Chondrocyte (in vitro differentiated cells): ENCODE measurements around the gene LSM14B. TPM values are rescaled to one million over a fixed set of nuclear protein-coding genes. Genes with fewer than 3 reads are reported as not detected.

Experiments used
- DNase-seq: peaks from one replicate; pipeline ENCODE4 v3.0.0; 2021; ENCODE audit warnings: mixed read lengths, low spot score
- H3K27ac Mint-ChIP-seq: one replicate; pipeline ENCODE4 v1.8.0; 2021; ENCODE audit warnings: mild to moderate bottlenecking, moderate library complexity, mixed read lengths; ENCODE audit not compliant: unreplicated experiment
- H3K27me3 Mint-ChIP-seq: 2 replicates; pipeline ENCODE4 v1.8.0; 2021; ENCODE audit warnings: low read depth, mixed read lengths
- H3K36me3 Mint-ChIP-seq: 2 replicates; pipeline ENCODE4 v1.8.0; 2021; ENCODE audit warnings: low read depth, mixed read lengths
- H3K4me1 Mint-ChIP-seq: 2 replicates; pipeline ENCODE4 v1.8.0; 2021; ENCODE audit warnings: low read depth, mild to moderate bottlenecking, mixed read lengths
- H3K4me3 Mint-ChIP-seq: one replicate; pipeline ENCODE4 v1.8.0; 2021; ENCODE audit warnings: mild to moderate bottlenecking, moderate library complexity, mixed read lengths; ENCODE audit not compliant: unreplicated experiment
- H3K9me3 Mint-ChIP-seq: 2 replicates; pipeline ENCODE4 v1.8.0; 2021; ENCODE audit warnings: low read depth, mixed read lengths
- total RNA-seq: library from RNA; stranded (reverse); gene quantifications from 3 replicates; pipeline ENCODE4 v1.2.1, GENCODE V29; 2021
- TF ChIP-seq, protein P1 (sequence below): fragments of 200-600 bp; sonication (generic); IDR thresholded peaks from 2 replicates; pipeline ENCODE4 v1.5.0; 2021; ENCODE audit warnings: antibody characterized with exemption, mild to moderate bottlenecking, moderate library complexity

Gene LSM14B
- total RNA-seq, 1 donor from 2014 or later = 48.6 TPM

DNA sequence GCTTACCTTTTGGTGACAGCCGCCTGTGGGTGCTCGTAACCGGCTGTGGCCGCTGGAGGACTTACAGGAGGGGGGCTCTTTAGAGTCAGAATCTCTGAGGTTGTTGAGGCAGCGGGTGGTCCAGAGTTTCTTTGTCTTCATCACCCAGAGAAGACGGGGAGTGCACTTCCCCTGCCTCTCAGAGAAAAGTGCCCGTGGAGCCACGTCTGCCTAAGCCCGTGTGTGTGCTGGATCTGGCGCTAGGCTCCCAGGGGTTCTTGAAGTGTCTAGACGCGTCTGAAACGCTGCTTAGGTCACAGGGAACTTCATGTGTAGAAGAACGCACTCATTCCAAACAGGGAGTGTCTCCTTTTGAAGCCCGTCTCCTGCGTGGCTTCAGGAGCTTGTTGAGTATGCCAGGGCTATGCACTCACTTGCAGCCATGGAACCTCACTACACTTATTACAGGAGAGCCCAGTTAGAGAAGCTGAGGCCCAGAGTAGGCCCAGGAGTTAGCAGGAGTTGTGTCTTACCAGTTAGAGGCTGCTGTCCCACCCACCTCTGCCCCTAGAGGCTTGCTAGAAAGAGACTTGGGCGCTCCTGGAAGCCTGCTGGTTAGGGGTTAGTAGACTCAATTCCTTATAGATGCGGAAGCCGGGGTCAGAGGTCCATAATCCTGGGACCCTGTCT is 1.3 kb downstream of the LSM14B start:
- no peak for DNase-seq
- peaks cover 8% of the 10 kb centered on the region for H3K27me3 Mint-ChIP-seq
- peak overlapping the region; percentile 85 for H3K27ac Mint-ChIP-seq
- peaks cover 17% of the 10 kb centered on the region for H3K36me3 Mint-ChIP-seq
- TF ChIP-seq, protein P1, sequence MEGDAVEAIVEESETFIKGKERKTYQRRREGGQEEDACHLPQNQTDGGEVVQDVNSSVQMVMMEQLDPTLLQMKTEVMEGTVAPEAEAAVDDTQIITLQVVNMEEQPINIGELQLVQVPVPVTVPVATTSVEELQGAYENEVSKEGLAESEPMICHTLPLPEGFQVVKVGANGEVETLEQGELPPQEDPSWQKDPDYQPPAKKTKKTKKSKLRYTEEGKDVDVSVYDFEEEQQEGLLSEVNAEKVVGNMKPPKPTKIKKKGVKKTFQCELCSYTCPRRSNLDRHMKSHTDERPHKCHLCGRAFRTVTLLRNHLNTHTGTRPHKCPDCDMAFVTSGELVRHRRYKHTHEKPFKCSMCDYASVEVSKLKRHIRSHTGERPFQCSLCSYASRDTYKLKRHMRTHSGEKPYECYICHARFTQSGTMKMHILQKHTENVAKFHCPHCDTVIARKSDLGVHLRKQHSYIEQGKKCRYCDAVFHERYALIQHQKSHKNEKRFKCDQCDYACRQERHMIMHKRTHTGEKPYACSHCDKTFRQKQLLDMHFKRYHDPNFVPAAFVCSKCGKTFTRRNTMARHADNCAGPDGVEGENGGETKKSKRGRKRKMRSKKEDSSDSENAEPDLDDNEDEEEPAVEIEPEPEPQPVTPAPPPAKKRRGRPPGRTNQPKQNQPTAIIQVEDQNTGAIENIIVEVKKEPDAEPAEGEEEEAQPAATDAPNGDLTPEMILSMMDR = no peak
- peak overlapping the region; percentile 74 for H3K4me3 Mint-ChIP-seq
- peaks cover 34% of the 10 kb centered on the region for H3K4me1 Mint-ChIP-seq
- H3K9me3 Mint-ChIP-seq = no peaks in the 10 kb centered on the region

DNA sequence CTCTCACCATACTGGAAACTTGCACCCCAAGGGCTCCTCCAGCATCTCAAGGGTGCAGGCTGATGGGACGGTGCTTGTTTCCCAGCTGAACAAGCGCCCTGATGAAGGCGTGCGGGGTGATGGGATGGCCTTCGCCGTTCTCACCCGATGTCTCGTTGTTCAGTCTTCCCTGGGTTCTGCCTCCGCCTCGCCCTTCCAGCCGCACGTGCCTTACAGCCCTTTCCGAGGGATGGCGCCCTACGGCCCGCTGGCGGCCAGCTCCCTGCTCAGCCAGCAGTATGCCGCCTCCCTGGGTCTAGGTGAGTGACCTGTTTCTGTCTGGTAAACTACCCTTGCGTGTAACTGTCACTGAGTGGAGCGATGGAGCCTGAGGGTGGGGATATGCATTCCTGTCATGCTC is 3.9 kb downstream of the LSM14B start:
- H3K4me3 Mint-ChIP-seq = no peak overlapping the region
- no peak for DNase-seq
- H3K9me3 Mint-ChIP-seq = no peaks in the 10 kb centered on the region
- H3K27me3 Mint-ChIP-seq = no peaks in the 10 kb centered on the region
- no peak overlapping the region for H3K27ac Mint-ChIP-seq
- H3K36me3 Mint-ChIP-seq = peaks cover 31% of the 10 kb centered on the region
- peaks cover 19% of the 10 kb centered on the region for H3K4me1 Mint-ChIP-seq
- TF ChIP-seq, protein P1 = no peak

DNA sequence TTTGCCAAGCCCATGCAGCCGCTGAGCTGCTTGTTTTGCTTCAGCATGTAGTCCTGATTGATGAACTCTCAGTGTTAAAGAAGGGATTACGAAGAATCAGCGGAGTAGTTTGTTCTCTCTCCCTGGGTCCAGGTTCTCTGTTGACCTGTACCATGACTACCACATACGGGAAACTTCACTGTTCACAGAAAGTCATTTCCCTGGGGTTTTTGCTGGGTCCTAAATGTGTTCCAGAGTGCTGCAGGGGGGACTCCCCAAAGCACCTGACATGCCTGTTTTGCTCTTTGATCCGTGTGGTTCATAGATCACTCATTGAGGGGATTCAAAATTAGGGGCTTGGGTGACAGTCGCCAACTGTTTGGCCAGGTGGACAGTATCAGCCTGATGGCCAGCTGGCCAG is 5.5 kb downstream of the LSM14B start:
- no peak for DNase-seq
- Mint-ChIP-seq H3K4me1 (peaks cover 17% of the 10 kb centered on the region), H3K27me3 (no peaks in the 10 kb centered on the region), H3K9me3 (no peaks in the 10 kb centered on the region), H3K4me3 (no peak overlapping the region), H3K36me3 (peaks cover 43% of the 10 kb centered on the region), H3K27ac (no peak overlapping the region)
- TF ChIP-seq, protein P1 = no peak

DNA sequence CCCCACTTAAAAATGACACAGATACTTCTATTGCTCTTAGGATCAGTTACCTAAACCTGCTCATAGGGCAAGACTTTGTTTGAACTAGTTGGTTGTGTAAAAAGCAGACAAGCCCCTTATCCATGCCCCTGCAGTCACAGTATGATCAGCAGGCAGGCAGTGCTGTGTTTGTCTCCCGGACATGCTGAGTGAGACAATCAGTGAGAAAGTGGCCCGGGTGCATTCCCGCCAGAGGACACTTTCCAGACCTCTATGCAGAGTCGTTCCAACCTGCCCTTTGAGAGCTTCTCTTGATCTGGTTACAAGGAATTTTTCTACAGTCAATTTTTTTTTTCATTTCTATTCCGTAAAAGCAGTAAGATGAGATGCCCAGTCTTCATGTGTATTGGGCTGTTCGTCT is 6.2 kb downstream of the LSM14B start:
- no peak overlapping the region for H3K4me3 Mint-ChIP-seq
- H3K4me1 Mint-ChIP-seq = peaks cover 15% of the 10 kb centered on the region
- H3K9me3 Mint-ChIP-seq = no peaks in the 10 kb centered on the region
- no peaks in the 10 kb centered on the region for H3K27me3 Mint-ChIP-seq
- DNase-seq = no peak
- H3K27ac Mint-ChIP-seq = no peak overlapping the region
- peaks cover 45% of the 10 kb centered on the region for H3K36me3 Mint-ChIP-seq
- TF ChIP-seq, protein P1 = no peak

DNA sequence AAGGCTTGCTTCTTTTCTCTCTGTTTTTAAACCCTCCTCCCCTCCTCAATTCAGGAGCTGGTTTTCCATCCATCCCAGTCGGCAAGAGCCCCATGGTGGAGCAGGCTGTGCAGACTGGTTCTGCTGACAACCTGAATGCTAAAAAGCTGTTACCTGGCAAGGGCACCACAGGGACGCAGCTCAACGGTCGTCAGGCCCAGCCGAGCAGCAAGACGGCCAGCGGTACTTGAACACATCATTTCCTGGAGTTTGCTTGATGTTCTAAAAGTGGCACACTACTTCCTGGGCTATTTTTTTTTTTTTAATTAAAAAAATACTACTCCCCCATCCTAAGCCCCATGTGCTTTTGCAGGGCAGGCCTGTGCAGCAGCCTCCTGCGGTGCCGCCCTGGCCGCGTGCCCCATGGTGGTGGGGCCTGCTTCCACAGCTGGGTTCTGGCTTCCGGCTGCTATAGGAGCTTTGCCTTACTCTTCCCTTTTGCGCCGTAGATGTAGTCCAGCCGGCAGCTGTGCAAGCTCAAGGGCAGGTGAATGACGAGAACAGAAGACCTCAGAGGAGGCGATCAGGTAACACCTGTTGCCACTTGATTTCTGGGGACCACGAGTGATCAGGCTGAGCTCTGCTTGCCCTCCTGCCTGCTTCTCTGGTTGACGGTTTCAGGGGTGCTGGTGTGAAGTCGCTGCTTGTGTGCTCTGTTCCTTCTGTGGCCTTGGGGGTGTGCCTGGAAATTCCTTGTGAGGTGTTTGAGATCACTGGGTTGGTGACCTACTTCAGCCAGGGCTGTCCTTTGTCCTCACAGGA is 7.7 kb downstream of the LSM14B start:
- H3K36me3 Mint-ChIP-seq = peaks cover 47% of the 10 kb centered on the region
- no peak overlapping the region for H3K4me3 Mint-ChIP-seq
- no peaks in the 10 kb centered on the region for H3K27me3 Mint-ChIP-seq
- no peak overlapping the region for H3K27ac Mint-ChIP-seq
- H3K4me1 Mint-ChIP-seq = peaks cover under 1% of the 10 kb centered on the region
- TF ChIP-seq, protein P1 = no peak
- H3K9me3 Mint-ChIP-seq = no peaks in the 10 kb centered on the region
- no peak for DNase-seq
